Transverse colon (tissue), 3 donors: ENCODE measurements around the gene IL22RA1.

Source experiments
- EP300 ChIP-seq: sonication (generic); formaldehyde crosslinking; IDR thresholded peaks from one replicate; pipeline ENCODE4 v1.6.1; 2017; ENCODE audit warnings: antibody characterized with exemption, low read depth
- POLR2A ChIP-seq: fragments of 450-650 bp; IDR thresholded peaks from one replicate; pipeline ENCODE4 v1.6.1; 2016; ENCODE audit warnings: antibody characterized with exemption, mild to moderate bottlenecking, moderate library complexity
- TF ChIP-seq, protein P1 (sequence below), 5 experiments: fragments of 200-600 bp in 3 of 5; fragments of 450-650 bp in 2 of 5; sonication (generic) in 3 of 5; IDR thresholded peaks; 1 replicate in 2 of 5; 2 replicates in 3 of 5; pipeline ENCODE4 v1.5.1; 2016 to 2017; ENCODE audit warnings: antibody characterized with exemption in 5 of 5, inconsistent platforms in 3 of 5, mild to moderate bottlenecking in 2 of 5, moderate library complexity in 1 of 5

DNA sequence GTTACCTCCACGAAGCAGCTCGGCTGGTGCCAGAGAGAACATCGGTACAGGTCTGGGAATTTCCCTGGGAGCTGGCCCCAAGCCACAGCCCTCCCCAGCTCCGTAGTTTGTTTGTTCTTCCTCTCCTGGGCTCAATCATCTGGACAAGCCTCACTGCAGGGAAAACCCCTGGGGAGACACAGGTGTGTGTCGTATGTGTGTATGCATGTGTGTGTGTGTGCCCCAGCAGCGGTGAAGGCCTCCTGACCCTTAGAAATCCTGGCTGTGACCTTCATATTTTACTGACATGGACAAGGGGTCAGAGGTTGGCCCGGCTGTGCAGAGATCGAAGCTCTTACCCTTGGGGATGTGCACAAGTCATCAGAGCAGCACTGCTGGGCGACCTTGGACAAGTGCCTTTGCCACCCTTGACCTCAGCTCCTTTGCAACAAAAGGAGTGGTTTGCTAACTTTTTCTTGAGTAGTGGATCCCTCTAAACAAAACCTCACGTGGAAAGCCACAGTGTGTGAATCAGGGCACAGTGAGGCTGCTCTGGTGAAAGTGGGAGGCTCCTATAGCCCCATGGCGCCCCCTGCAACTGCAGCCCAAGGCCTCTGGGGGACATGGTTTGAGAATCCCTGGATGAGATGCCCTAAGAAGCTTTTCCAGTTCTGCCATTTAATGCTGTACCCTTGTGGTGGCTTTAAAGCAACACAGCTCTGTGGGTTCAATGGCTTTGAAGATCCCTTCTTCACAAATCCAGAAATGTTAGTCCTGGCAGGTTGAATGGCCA, 12.3 kb upstream of the IL22RA1 start:
- TF ChIP-seq, protein P1, sequence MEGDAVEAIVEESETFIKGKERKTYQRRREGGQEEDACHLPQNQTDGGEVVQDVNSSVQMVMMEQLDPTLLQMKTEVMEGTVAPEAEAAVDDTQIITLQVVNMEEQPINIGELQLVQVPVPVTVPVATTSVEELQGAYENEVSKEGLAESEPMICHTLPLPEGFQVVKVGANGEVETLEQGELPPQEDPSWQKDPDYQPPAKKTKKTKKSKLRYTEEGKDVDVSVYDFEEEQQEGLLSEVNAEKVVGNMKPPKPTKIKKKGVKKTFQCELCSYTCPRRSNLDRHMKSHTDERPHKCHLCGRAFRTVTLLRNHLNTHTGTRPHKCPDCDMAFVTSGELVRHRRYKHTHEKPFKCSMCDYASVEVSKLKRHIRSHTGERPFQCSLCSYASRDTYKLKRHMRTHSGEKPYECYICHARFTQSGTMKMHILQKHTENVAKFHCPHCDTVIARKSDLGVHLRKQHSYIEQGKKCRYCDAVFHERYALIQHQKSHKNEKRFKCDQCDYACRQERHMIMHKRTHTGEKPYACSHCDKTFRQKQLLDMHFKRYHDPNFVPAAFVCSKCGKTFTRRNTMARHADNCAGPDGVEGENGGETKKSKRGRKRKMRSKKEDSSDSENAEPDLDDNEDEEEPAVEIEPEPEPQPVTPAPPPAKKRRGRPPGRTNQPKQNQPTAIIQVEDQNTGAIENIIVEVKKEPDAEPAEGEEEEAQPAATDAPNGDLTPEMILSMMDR (IDR thresholded peaks at IDR 0.05), result no peak
- TF ChIP-seq EP300 (no peak), POLR2A (no peak)
